Measurements from ENCODE around the gene GJA5. TPM values are rescaled to one million over a fixed set of nuclear protein-coding genes. Genes with fewer than 3 reads are reported as not detected.

Gene GJA5
- total RNA-seq, 1 experiment from 2014 or later: not detected

DNA sequence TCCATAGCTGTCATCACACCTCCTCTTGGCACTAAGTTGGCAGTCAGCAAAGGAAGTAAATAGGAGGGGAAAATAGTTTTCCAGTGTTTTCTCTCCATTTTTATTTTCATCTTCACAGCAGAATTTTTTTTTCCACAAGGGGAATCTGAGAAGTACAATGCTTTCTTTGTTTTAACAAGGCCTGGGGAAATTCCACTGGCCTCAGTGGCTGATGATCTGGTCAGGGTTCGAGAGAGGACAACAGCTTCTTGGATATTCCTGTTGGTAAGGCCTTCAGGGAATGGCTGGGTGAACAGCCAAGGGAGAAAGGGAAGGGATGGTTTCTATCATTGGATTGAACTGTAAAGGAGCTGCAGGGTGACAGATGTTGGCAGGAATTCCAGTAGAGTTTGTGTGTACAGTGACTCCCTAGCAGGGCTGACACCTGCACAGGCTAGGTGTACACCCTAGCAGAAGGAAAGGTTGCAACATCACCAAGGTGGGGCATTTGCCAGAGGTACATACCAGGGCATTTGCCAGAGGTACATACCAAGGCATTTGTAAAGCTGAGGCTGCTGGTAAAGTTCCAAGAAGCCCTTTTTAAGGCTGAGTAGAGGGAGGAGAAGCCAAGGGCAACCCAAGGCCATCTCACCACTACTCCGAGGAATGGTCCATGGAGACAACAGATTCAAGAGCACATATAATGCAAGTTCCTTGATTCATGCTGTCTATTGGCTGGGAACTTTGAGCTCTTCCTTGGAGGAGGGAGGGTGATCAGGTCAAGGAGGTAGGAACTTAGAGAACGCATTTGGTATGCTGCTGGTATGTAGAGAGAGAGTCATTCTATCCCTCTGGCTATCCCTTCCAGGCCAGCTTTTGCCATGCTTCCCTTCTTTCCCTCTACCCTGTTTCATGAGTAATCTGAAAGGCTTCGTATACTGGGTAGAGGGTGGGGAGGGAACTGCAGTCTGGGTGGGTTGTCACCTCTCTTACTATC, 3.1 kb downstream of the GJA5 start:
- DNase-seq (ENCODE audit: low read depth, low spot score) (no peak), ATAC-seq (no peak)
- intact Hi-C loops (cut with micrococcal nuclease): no loop called here
- ChIA-PET RAD21 (ENCODE audit: low non-redundant PET in 1 of 2, low total read pairs in 2 of 2, uncharacterized antibody in 2 of 2, unreplicated experiment in 2 of 2) (no interaction called here), CTCF (no interaction called here), POLR2A (no interaction called here)
- Histone ChIP-seq H3K4me1 (ENCODE audit: control insufficient read depth in 1 of 2, insufficient read depth in 2 of 2, low read length in 2 of 2) (peaks cover 2 to 4% of the 10 kb centered on the region in 2 experiments; a peak in 3 of 4 replicates), H3K27me3 (ENCODE audit: insufficient read depth, low read length) (no peaks in the 10 kb centered on the region), H2AFZ (ENCODE audit: low read depth, low read length, poor library complexity, severe bottlenecking) (no peak overlapping the region), H3K9ac (ENCODE audit: low read length) (no peak overlapping the region), H4K20me1 (ENCODE audit: insufficient read depth) (no peaks in the 10 kb centered on the region), H3K9me2 (ENCODE audit: insufficient read depth) (no peaks in the 10 kb centered on the region), H3K9me3 (ENCODE audit: control insufficient read depth in 1 of 2, insufficient read depth in 1 of 2, low read depth in 1 of 2, low read length in 2 of 2) (no peaks in the 10 kb centered on the region), H3K36me3 (ENCODE audit: control insufficient read depth in 1 of 2, insufficient read depth in 2 of 2, low read length in 2 of 2) (no peaks in the 10 kb centered on the region), H3K27ac (ENCODE audit: low read depth, low read length) (no peak overlapping the region), H3K79me2 (ENCODE audit: insufficient read depth, low read length) (no peaks in the 10 kb centered on the region), H3K4me2 (ENCODE audit: low read length) (no peak overlapping the region), H3K4me3 (replicated peaks in 1 of 2; ENCODE audit: low read depth in 1 of 2, low read length in 2 of 2) (no peak overlapping the region)
- TF ChIP-seq POLR2AphosphoS5 (IDR thresholded peaks at IDR 0.05; ENCODE audit: low read depth, low read length) (no peak), SP1 (IDR thresholded peaks at IDR 0.05; ENCODE audit: low read depth) (no peak), EZH2phosphoT487 (IDR thresholded peaks at IDR 0.05; ENCODE audit: borderline replicate concordance) (no peak), EGR1 (IDR thresholded peaks at IDR 0.05; ENCODE audit: low read depth) (no peak), POLR2A (IDR thresholded peaks at IDR 0.05; ENCODE audit: borderline replicate concordance, extremely low read depth, insufficient read depth, insufficient read length) (no peak)
- BruUV-seq (replicated peaks): no TSS peak

DNA sequence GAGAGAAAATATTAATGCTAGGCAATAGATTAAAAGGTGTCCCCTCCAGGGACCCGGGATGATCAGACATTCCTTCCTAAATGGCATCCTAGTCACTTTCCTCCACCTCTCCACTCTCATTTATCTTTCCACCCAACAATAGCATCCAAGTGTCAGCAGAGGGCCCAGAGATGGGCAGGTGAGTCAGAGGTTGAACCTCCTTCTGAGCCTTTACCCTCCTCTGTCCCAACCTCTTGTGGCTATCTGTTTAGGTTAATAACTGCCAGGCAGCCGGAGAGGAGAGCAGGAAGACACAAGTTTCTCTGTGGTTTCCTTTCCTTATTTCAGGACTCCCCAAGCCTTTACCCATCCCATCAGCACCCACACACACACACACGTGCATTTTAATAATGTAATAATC, 4.1 kb downstream of the GJA5 start:
- Histone ChIP-seq H3K27ac (ENCODE audit: low read depth, low read length) (no peak overlapping the region), H3K9me3 (ENCODE audit: control insufficient read depth in 1 of 2, insufficient read depth in 1 of 2, low read depth in 1 of 2, low read length in 2 of 2) (no peaks in the 10 kb centered on the region), H2AFZ (ENCODE audit: low read depth, low read length, poor library complexity, severe bottlenecking) (no peak overlapping the region), H3K36me3 (ENCODE audit: control insufficient read depth in 1 of 2, insufficient read depth in 2 of 2, low read length in 2 of 2) (no peaks in the 10 kb centered on the region), H3K4me1 (ENCODE audit: control insufficient read depth in 1 of 2, insufficient read depth in 2 of 2, low read length in 2 of 2) (no peaks in the 10 kb centered on the region), H3K27me3 (ENCODE audit: insufficient read depth, low read length) (no peaks in the 10 kb centered on the region), H3K4me3 (replicated peaks in 1 of 2; ENCODE audit: low read depth in 1 of 2, low read length in 2 of 2) (no peak overlapping the region), H3K79me2 (ENCODE audit: insufficient read depth, low read length) (no peaks in the 10 kb centered on the region), H4K20me1 (ENCODE audit: insufficient read depth) (no peaks in the 10 kb centered on the region), H3K9ac (ENCODE audit: low read length) (no peak overlapping the region), H3K4me2 (ENCODE audit: low read length) (no peak overlapping the region), H3K9me2 (ENCODE audit: insufficient read depth) (no peaks in the 10 kb centered on the region)
- intact Hi-C loops (cut with micrococcal nuclease): no loop called here
- CTCF ChIA-PET: no interaction called here
- BruUV-seq (replicated peaks): no TSS peak
- POLR2A ChIA-PET: no interaction called here
- ATAC-seq (no peak), DNase-seq (ENCODE audit: low read depth, low spot score) (no peak)
- RAD21 ChIA-PET (ENCODE audit: low non-redundant PET in 1 of 2, low total read pairs in 2 of 2, uncharacterized antibody in 2 of 2, unreplicated experiment in 2 of 2): no interaction called here
- TF ChIP-seq CBX3 (IDR thresholded peaks at IDR 0.05; ENCODE audit: low read depth) (no peak), ELF1 (IDR thresholded peaks at IDR 0.05; ENCODE audit: borderline replicate concordance, low read depth) (no peak), FOSL1 (IDR thresholded peaks at IDR 0.05; ENCODE audit: low read depth) (no peak), POLR2A (IDR thresholded peaks at IDR 0.05; ENCODE audit: borderline replicate concordance, extremely low read depth, insufficient read depth, insufficient read length) (no peak), JUND (IDR thresholded peaks at IDR 0.05) (no peak), EZH2phosphoT487 (IDR thresholded peaks at IDR 0.05; ENCODE audit: borderline replicate concordance) (no peak), CEBPB (IDR thresholded peaks at IDR 0.05; ENCODE audit: low read depth) (no peak), POLR2AphosphoS5 (IDR thresholded peaks at IDR 0.05; ENCODE audit: low read depth, low read length) (no peak), SIN3A (IDR thresholded peaks at IDR 0.05; ENCODE audit: low read depth) (no peak), RAD21 (IDR thresholded peaks at IDR 0.05; ENCODE audit: low read depth) (no peak), TCF7L2 (IDR thresholded peaks at IDR 0.05; ENCODE audit: borderline replicate concordance, extremely low read depth, insufficient read depth, insufficient read length) (no peak), SP1 (IDR thresholded peaks at IDR 0.05; ENCODE audit: low read depth) (no peak), YY1 (IDR thresholded peaks at IDR 0.05; ENCODE audit: extremely low read depth, insufficient replicate concordance, low read depth, low read length) (no peak), EGR1 (IDR thresholded peaks at IDR 0.05; ENCODE audit: low read depth) (no peak), EZH2 (IDR thresholded peaks at IDR 0.05) (no peak)
- TF ChIP-seq, protein P1, sequence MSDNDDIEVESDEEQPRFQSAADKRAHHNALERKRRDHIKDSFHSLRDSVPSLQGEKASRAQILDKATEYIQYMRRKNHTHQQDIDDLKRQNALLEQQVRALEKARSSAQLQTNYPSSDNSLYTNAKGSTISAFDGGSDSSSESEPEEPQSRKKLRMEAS (IDR thresholded peaks at IDR 0.05): no peak
- TF ChIP-seq, protein P2, sequence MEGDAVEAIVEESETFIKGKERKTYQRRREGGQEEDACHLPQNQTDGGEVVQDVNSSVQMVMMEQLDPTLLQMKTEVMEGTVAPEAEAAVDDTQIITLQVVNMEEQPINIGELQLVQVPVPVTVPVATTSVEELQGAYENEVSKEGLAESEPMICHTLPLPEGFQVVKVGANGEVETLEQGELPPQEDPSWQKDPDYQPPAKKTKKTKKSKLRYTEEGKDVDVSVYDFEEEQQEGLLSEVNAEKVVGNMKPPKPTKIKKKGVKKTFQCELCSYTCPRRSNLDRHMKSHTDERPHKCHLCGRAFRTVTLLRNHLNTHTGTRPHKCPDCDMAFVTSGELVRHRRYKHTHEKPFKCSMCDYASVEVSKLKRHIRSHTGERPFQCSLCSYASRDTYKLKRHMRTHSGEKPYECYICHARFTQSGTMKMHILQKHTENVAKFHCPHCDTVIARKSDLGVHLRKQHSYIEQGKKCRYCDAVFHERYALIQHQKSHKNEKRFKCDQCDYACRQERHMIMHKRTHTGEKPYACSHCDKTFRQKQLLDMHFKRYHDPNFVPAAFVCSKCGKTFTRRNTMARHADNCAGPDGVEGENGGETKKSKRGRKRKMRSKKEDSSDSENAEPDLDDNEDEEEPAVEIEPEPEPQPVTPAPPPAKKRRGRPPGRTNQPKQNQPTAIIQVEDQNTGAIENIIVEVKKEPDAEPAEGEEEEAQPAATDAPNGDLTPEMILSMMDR (IDR thresholded peaks at IDR 0.05 in 2 of 3, conservative IDR thresholded peaks at IDR 0.05 in 1 of 3; ENCODE audit: borderline replicate concordance in 1 of 3, insufficient read depth in 1 of 3, low read depth in 2 of 3, low read length in 2 of 3): no peak
- TF ChIP-seq, protein P3, sequence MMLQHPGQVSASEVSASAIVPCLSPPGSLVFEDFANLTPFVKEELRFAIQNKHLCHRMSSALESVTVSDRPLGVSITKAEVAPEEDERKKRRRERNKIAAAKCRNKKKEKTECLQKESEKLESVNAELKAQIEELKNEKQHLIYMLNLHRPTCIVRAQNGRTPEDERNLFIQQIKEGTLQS (IDR thresholded peaks at IDR 0.05): no peak
